Aorta (tissue), 5 donors: ENCODE measurements around the gene MED12L. TPM values are rescaled to one million over a fixed set of nuclear protein-coding genes. Genes with fewer than 3 reads are reported as not detected.

Source experiments
- ATAC-seq: fragments of 200-7000 bp; cut with Tn5 transposase; one replicate; pipeline ENCODE4 v1.9.1; 2022; ENCODE audit warnings: moderate library complexity; ENCODE audit not compliant: low FRiP score
- DNase-seq, 2 donors: peaks; one replicate each; pipeline ENCODE4 v3.0.0-alpha.2; 2020
- H3K27ac ChIP-seq, 2 donors: one replicate each; pipeline ENCODE4 v1.5.1; 2013; ENCODE audit warnings: low read length in 2 of 2, mild to moderate bottlenecking in 2 of 2, moderate library complexity in 2 of 2, control low read depth in 1 of 2, inconsistent platforms in 1 of 2, low read depth in 1 of 2
- H3K27me3 ChIP-seq, 2 donors: one replicate each; pipeline ENCODE4 v1.6.1; 2013; ENCODE audit warnings: control low read depth in 1 of 2, low read length in 1 of 2, mild to moderate bottlenecking in 1 of 2, moderate library complexity in 1 of 2; ENCODE audit not compliant: insufficient read depth in 2 of 2, control insufficient read depth in 1 of 2
- H3K36me3 ChIP-seq, 2 donors: one replicate each; pipeline ENCODE4 v1.6.1; 2013; ENCODE audit warnings: control low read depth in 1 of 2, low read length in 1 of 2, mild to moderate bottlenecking in 1 of 2; ENCODE audit not compliant: insufficient read depth in 2 of 2, control insufficient read depth in 1 of 2
- H3K4me1 ChIP-seq, 2 donors: one replicate each; pipeline ENCODE4 v1.6.1; 2013; ENCODE audit warnings: low read length in 2 of 2, control low read depth in 1 of 2, mild to moderate bottlenecking in 1 of 2, moderate library complexity in 1 of 2; ENCODE audit not compliant: insufficient read depth in 2 of 2, control insufficient read depth in 1 of 2
- H3K4me3 ChIP-seq, 2 donors: one replicate each; pipeline ENCODE4 v1.5.1; 2013; ENCODE audit warnings: low read length in 2 of 2, control low read depth in 1 of 2, mild to moderate bottlenecking in 1 of 2
- H3K9me3 ChIP-seq: one replicate; pipeline ENCODE4 v1.6.1; 2013; ENCODE audit warnings: mild to moderate bottlenecking, low read length; ENCODE audit not compliant: control insufficient read depth
- WGBS, 2 donors: extraction: QIAGEN DNeasy Blood & Tissue Kit; methylation state at CpG; one replicate each; pipeline ENCODE4 v1.1.7; 2013; 5-methylcytosine and 5-hydroxymethylcytosine counted together
- intact Hi-C, 2 donors: fragments of 100-400 bp; cut with DNase I; formaldehyde crosslinking; loops; one replicate each; pipeline versions ENCODE4 v1.14.2 to v1.15.0; 2022
- polyA plus RNA-seq, 2 donors: library from polyadenylated mRNA; stranded (reverse); fragments of 200-250 nt; gene quantifications; one replicate each; pipeline ENCODE4 v1.2.3, GENCODE V29; 2013
- total RNA-seq, 2 donors: library from RNA; stranded (reverse); fragmentation: NEBNext Ultra II Directional; extraction: Animal tissue kit (Norgen Biotek cat#: 25700); gene quantifications; one replicate each; pipeline ENCODE4 v1.2.1, GENCODE V29; 2021
- donor health status: healthy with polysubstance abuse.
- donor health status: Bipolar disorder and iron deficiency.
- donor health status: DM: no; HTN: no; CAD: no.
- donor health status: DM: no; HTN: no; CAD: no.
- donor health status: DM: yes; HTN: yes; CAD: no.

The MED12L gene
- total and polyA plus RNA-seq, 4 donors: 1.1 to 2.3 TPM; not detected in 2

- 29 to 46% methylated on average over 2 of the region's 2 CpGs for WGBS, 2 donors
- no peaks in the 10 kb centered on the region for H3K4me1 ChIP-seq
Observed at GRCh38 chr3:151460228-151460627, 374.8 kb downstream of the MED12L start.

GRCh38 chr3:151460774-151461450 is 375.4 kb downstream of the MED12L start, which contains the start of gene IGSF10:
TSS of gene IGSF10 (minus strand) at chr3:151461061. CDS start at chr3:151458709, 2,352 bp downstream.
- intact Hi-C loops: no loop called here
- Histone ChIP-seq H3K4me1 (no peaks in the 10 kb centered on the region), H3K9me3 (no peaks in the 10 kb centered on the region), H3K36me3 (no peaks in the 10 kb centered on the region), H3K27me3 (no peaks in the 10 kb centered on the region), H3K4me3 (peak within 1 kb of the TSS; percentile 0 to 46), H3K27ac (no peak within 1 kb of the TSS)
- WGBS, 2 donors: 8 to 9% methylated on average over 36 to 40 of the region's 40 CpGs
- DNase-seq (peak; percentile 45 to 76), ATAC-seq (peak; percentile 60)

More at GRCh38 chr3:151460228-151460627, 374.8 kb downstream of the MED12L start:
- no peak overlapping the region for H3K27ac ChIP-seq
- H3K36me3 ChIP-seq: no peaks in the 10 kb centered on the region
- peak overlapping the region in 1 of 2 donors; percentile 46 for H3K4me3 ChIP-seq
- DNase-seq (no peak), ATAC-seq (no peak)
- H3K9me3 ChIP-seq: no peaks in the 10 kb centered on the region
- intact Hi-C loops: no loop called here
- no peaks in the 10 kb centered on the region for H3K27me3 ChIP-seq

- ATAC-seq: no peak
- Histone ChIP-seq H3K9me3 (no peaks in the 10 kb centered on the region), H3K27ac (no peak overlapping the region), H3K36me3 (no peaks in the 10 kb centered on the region), H3K4me1 (no peaks in the 10 kb centered on the region), H3K27me3 (no peaks in the 10 kb centered on the region), H3K4me3 (no peak overlapping the region)
- DNase-seq: no peak
- intact Hi-C loops: no loop called here
- 83 to 86% methylated on average over 6 of the region's 6 CpGs for WGBS, 2 donors
Observed at GRCh38 chr3:151462278-151462780, 376.9 kb downstream of the MED12L start.

GRCh38 chr3:151462991-151463390 is 377.5 kb downstream of the MED12L start:
- Histone ChIP-seq H3K4me3 (no peak overlapping the region), H3K36me3 (no peaks in the 10 kb centered on the region), H3K27ac (no peak overlapping the region), H3K9me3 (no peaks in the 10 kb centered on the region), H3K27me3 (no peaks in the 10 kb centered on the region), H3K4me1 (no peaks in the 10 kb centered on the region)
- intact Hi-C loops: no loop called here
- no peak for ATAC-seq
- WGBS, 2 donors: 76 to 86% methylated on average over 1 of the region's 1 CpG
- DNase-seq: no peak

DNA sequence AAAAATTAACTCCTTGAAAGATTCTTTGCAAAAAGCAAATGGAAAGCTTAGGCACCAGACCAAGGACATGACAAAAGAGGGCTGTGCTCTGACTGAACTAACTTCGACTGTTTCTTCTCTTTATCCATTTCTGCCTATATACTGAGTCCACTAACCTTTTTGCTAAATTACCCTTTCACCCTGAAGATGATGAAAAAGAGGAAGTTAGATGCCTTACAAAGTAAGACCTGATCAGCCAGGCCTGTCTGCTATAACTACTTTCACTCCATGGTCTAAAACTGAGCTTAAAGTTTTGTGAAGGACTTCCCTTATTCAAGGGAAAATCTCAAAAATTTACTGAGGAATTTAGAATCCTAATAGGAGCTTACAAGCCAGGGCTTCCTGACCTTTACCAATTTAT is 381.6 kb downstream of the MED12L start:
- Histone ChIP-seq H3K36me3 (no peaks in the 10 kb centered on the region), H3K27ac (no peak overlapping the region), H3K4me3 (no peak overlapping the region), H3K9me3 (no peaks in the 10 kb centered on the region), H3K27me3 (no peaks in the 10 kb centered on the region), H3K4me1 (no peaks in the 10 kb centered on the region)
- DNase-seq: no peak
- 95% methylated on average over 1 of the region's 1 CpG for WGBS, 2 donors
- no peak for ATAC-seq
- intact Hi-C loops: no loop called here

DNA sequence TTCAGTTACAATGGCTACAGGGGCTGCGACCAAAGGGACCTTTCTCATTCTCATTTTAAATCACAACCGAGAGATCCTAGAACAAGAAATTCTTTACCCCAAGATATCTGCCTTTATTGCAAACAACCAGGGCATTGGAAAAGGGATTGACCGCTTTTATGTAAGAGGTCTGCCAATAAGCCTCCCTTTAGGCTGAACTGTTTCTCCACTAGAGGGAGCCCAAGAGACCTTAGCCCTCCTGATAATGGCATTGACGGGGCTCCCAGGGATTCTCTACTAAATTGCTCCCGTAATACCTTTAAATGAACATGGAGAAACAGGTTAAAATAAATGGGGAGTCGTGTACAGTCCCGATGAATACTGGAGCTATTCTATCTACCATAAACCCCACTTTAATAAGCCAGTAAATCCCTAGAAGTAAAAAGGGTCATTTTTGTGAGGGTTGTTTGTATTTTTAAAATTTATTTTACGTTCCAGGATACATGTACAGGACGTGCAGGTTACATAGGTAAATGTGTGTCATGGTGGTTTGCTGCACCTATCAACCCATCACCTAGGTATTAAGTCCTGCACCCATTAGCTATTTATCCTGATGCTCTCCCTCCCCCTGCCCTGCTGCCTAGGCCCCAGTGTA is 382.9 kb downstream of the MED12L start:
- DNase-seq (peak in 1 of 2 donors; percentile 39), ATAC-seq (peak; percentile 76)
- Histone ChIP-seq H3K27ac (no peak overlapping the region), H3K9me3 (no peaks in the 10 kb centered on the region), H3K27me3 (no peaks in the 10 kb centered on the region), H3K4me1 (no peaks in the 10 kb centered on the region), H3K36me3 (no peaks in the 10 kb centered on the region), H3K4me3 (no peak overlapping the region)
- intact Hi-C loops: no loop called here
- 53 to 55% methylated on average over 9 of the region's 9 CpGs for WGBS, 2 donors

GRCh38 chr3:151476344-151477018 is 391.0 kb downstream of the MED12L start:
- Histone ChIP-seq H3K9me3 (peaks cover under 1% of the 10 kb centered on the region), H3K27ac (no peak overlapping the region), H3K36me3 (no peaks in the 10 kb centered on the region), H3K4me1 (no peaks in the 10 kb centered on the region), H3K4me3 (no peak overlapping the region), H3K27me3 (no peaks in the 10 kb centered on the region)
- intact Hi-C loops: no loop called here
- no peak for DNase-seq
- WGBS, 2 donors: 95% methylated on average over 7 of the region's 7 CpGs
- no peak for ATAC-seq

GRCh38 chr3:151477591-151478334 is 392.3 kb downstream of the MED12L start:
- Histone ChIP-seq H3K27me3 (no peaks in the 10 kb centered on the region), H3K27ac (no peak overlapping the region), H3K36me3 (no peaks in the 10 kb centered on the region), H3K4me3 (no peak overlapping the region), H3K9me3 (peaks cover 2% of the 10 kb centered on the region), H3K4me1 (no peaks in the 10 kb centered on the region)
- intact Hi-C loops: no loop called here
- ATAC-seq: no peak
- DNase-seq: no peak
- 87 to 89% methylated on average over 2 of the region's 2 CpGs for WGBS, 2 donors
